OCI-LY3 (cell line): ENCODE measurements around the gene TNP1.

Experiments
- CTCF ChIP-seq: fragments of 200-600, 300-600 bp; sonication (generic); IDR thresholded peaks from 2 replicates; pipeline ENCODE4 v1.5.1; 2014; ENCODE audit warnings: antibody characterized with exemption, low read length, low read depth
- EZH2phosphoT487 ChIP-seq: fragments of 200-600 bp; shearing (Covaris generic); IDR thresholded peaks from 2 replicates; pipeline ENCODE4 v1.6.1; 2018; ENCODE audit warnings: antibody characterized with exemption, mixed run types, low read depth

DNA sequence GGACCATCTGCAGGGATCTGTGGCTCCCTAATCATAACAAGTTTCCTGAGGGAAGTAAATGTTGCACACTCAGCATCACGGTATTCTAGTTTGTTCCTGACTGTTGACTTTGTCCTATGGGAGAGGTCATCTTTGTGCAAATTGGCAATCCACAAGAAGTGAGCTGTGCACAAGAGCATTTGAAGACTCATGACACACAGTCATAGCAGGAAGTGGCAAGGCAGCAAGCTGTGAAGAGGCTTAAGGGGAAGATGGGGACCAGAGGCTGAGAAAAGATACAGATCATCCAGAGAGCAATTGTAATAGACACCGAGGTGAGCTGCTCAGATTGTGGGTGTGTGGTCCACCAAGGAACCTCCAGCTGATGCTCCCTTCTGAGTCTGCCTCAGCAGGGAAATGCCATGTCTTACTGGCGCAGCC, 2.7 kb downstream of the TNP1 start:
- TF ChIP-seq CTCF: no peak
- TF ChIP-seq EZH2phosphoT487: no peak
